Fibroblast of the aortic adventitia (primary cell): ENCODE measurements around the gene HCN1. TPM values are rescaled to one million over a fixed set of nuclear protein-coding genes. Genes with fewer than 3 reads are reported as not detected.
"Not testable (repeated sequence)": the region's sequence is repeated elsewhere in the genome, so short reads cannot be mapped to it uniquely, and the experiment has no call there.

Experiments
- DNase-seq: peaks from one replicate; pipeline ENCODE4 v3.0.0-alpha.2; 2010; ENCODE audit warnings: low read depth
- H3K4me3 ChIP-seq: 2 replicates; pipeline ENCODE4 v1.5.1; 2011; ENCODE audit warnings: low read depth, mild to moderate bottlenecking, control low read depth, low read length, moderate library complexity
- total RNA-seq: library from RNA; depleted of rRNA; stranded (reverse); fragments of >200 nt; gene quantifications from 2 replicates; pipeline ENCODE4 v1.2.3, GENCODE V29; 2012; ENCODE audit warnings: low replicate concordance
- TF ChIP-seq, protein P1 (sequence below): IDR thresholded peaks from 2 replicates; pipeline ENCODE4 v1.5.1; 2011; ENCODE audit warnings: mild to moderate bottlenecking, low read length, control low read depth, inconsistent platforms; ENCODE audit not compliant: insufficient read depth

Gene HCN1
- total RNA-seq, 1 donor = not detected

DNA sequence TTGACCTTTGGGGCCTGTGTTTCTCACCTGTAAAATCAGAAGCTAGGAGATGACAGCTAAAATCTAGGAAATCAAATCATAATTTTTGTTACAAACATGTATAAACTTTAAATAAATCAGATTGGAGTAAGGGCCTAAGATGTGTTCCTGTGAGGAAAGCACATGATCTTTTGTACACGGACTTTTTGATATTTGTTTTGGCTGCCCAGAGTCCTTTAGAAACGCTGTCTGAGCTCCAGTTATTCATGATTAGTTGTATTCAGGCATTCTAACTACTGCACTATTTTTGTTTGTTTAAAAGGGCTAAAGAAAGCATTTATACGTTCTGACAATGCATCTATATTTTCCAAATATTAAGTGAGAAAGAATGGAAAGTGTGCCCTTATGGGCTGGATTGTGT lies 94.8 kb downstream of the HCN1 start:
- no peak for DNase-seq
- TF ChIP-seq, protein P1, sequence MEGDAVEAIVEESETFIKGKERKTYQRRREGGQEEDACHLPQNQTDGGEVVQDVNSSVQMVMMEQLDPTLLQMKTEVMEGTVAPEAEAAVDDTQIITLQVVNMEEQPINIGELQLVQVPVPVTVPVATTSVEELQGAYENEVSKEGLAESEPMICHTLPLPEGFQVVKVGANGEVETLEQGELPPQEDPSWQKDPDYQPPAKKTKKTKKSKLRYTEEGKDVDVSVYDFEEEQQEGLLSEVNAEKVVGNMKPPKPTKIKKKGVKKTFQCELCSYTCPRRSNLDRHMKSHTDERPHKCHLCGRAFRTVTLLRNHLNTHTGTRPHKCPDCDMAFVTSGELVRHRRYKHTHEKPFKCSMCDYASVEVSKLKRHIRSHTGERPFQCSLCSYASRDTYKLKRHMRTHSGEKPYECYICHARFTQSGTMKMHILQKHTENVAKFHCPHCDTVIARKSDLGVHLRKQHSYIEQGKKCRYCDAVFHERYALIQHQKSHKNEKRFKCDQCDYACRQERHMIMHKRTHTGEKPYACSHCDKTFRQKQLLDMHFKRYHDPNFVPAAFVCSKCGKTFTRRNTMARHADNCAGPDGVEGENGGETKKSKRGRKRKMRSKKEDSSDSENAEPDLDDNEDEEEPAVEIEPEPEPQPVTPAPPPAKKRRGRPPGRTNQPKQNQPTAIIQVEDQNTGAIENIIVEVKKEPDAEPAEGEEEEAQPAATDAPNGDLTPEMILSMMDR = no peak

GRCh38 chr5:45596320-45596719 lies 99.9 kb downstream of the HCN1 start:
- DNase-seq = no peak
- TF ChIP-seq, protein P1 = no peak
- H3K4me3 ChIP-seq = no peak overlapping the region

More for the DNA sequence above, 94.8 kb downstream of the HCN1 start:
- H3K4me3 ChIP-seq = no peak overlapping the region

DNA sequence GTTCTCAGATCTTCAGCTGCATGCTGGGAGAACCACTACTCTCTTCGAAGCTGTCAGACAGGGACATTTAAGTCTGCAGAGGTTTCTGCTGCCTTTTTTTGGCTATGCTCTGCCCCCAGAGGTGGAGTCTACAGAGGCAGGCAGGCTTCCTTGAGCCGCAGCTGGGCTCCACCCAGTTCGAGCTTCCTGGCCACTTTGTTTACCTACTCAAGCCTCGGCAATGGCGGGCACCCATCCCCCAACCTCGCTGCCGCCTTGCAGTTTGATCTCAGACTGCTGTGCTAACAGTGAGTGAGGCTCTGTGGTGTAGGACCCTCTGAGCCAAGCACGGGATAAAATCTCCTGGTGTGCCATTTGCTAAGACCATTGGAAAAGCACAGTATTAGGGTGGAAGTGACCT lies 110.2 kb downstream of the HCN1 start:
- H3K4me3 ChIP-seq, DNase-seq: not testable (repeated sequence)

- TF ChIP-seq, protein P1 = no peak
- no peak for DNase-seq
- H3K4me3 ChIP-seq = no peak overlapping the region
Observed at GRCh38 chr5:45578270-45578669, 117.9 kb downstream of the HCN1 start.

GRCh38 chr5:45568813-45569212 lies 127.4 kb downstream of the HCN1 start:
- no peak overlapping the region for H3K4me3 ChIP-seq
- no peak for DNase-seq
- TF ChIP-seq, protein P1 = no peak

GRCh38 chr5:45542421-45542820 lies 153.8 kb downstream of the HCN1 start:
- H3K4me3 ChIP-seq = no peak overlapping the region
- DNase-seq = no peak
- TF ChIP-seq, protein P1 = no peak

- TF ChIP-seq, protein P1 = no peak
- no peak for DNase-seq
- no peak overlapping the region for H3K4me3 ChIP-seq
Observed at GRCh38 chr5:45533663-45534062, 162.5 kb downstream of the HCN1 start.
